ENCODE data around the gene CUL7. TPM values are rescaled to one million over a fixed set of nuclear protein-coding genes. Genes with fewer than 3 reads are reported as not detected.

The CUL7 gene
- total and polyA plus RNA-seq, 10 of the 15 experiments (the other 5 are each of a cell fraction or from before 2014, with no cell fraction given): 0.66 to 18.4 (median 10.9) TPM

DNA sequence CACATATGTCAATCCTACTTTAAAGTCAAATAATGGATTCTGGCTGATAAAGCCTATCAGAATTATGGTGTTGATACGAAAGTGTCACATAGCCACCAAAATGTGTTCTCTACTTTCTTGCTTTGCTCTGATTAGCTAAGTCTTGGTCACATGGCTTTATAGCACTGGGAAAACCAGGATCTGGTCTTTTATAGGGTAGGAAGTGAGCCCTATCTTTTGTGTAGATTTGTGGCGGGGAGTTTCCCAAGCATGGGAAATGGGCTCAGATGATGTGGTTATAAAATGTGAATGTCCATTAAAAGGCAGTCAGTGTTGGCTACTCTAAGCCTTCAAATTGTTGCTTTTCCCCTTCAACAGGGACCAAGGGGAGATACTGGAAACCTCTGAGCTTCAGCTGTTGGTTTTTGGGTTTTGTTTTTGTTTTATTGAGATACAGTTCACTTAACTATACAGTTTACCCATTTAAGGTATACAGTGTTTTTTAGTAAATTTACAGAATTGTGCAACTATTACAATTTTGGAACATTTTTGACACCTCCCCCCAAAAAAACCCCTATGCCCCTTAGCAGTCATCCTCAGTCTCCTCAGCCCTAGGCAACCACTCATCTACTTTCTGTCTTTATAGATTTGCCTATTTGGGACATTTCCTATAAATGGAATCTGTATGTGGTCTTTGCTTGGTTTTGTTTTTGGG is 20.0 kb downstream of the CUL7 start:
- ATAC-seq: no peak
- ChIA-PET POLR2A (interaction anchor here (1.4 kb wide), 1 partner anchor 213 kb away, joined by 3 read pairs; no protein-coding TSS in a partner anchor), SMC1A (ENCODE audit: uncharacterized antibody, unreplicated experiment) (interaction anchor here (0.8 kb wide), 1 partner anchor 10 kb away, joined by 3 read pairs; no protein-coding TSS in a partner anchor), CTCF (no interaction called here), RAD21 (ENCODE audit: unreplicated experiment) (no interaction called here)
- intact Hi-C loops (cut with micrococcal nuclease; ENCODE audit: unreplicated experiment): no loop called here
- TSS peak; percentile 57 for BruUV-seq (replicated peaks)
- WGBS (ENCODE audit: insufficient coverage, insufficient replicate concordance, low lambda C conversion rate, missing lambda C conversion rate): 97% methylated on average over 2 of the region's 2 CpGs
- FAIRE-seq: no peak
- H3K4me3 ChIP-seq: no peak overlapping the region
- H3K4me1 ChIP-seq (ENCODE audit: control insufficient read depth, insufficient read depth, low read length): no peaks in the 10 kb centered on the region
- no peak overlapping the region for H2AFZ ChIP-seq (ENCODE audit: control insufficient read depth, low read depth, low read length)
- no peak for DNase-seq (ENCODE audit: low read depth, low spot score)
- in situ Hi-C loops (cut with MboI): no loop called here
- H3K27me3 ChIP-seq (replicated peaks in 1 of 2; ENCODE audit: control insufficient read depth in 2 of 2, insufficient read depth in 2 of 2, low read length in 1 of 2): no peaks in the 10 kb centered on the region
- H3K36me3 ChIP-seq (ENCODE audit: control insufficient read depth in 2 of 2, insufficient read depth in 2 of 2, low read length in 1 of 2): peaks cover 15 to 23% of the 10 kb centered on the region in 2 experiments
- no peaks in the 10 kb centered on the region for H4K20me1 ChIP-seq (ENCODE audit: control insufficient read depth, insufficient read depth)
- no peaks in the 10 kb centered on the region for H3K79me2 ChIP-seq (ENCODE audit: control insufficient read depth, insufficient read depth, low read length)
- H3K4me2 ChIP-seq (ENCODE audit: control insufficient read depth, insufficient read depth): no peak overlapping the region
- H3K9me3 ChIP-seq (replicated peaks; ENCODE audit: control insufficient read depth, insufficient read depth, low read length): no peaks in the 10 kb centered on the region
- no peak overlapping the region for H3K27ac ChIP-seq (ENCODE audit: control insufficient read depth, insufficient read depth)
- no peak for TF ChIP-seq CBX3 (IDR thresholded peaks at IDR 0.05; ENCODE audit: borderline replicate concordance, low read depth)
- no peak for TF ChIP-seq IKZF2 (IDR thresholded peaks at IDR 0.05)
- TF ChIP-seq, protein P1, sequence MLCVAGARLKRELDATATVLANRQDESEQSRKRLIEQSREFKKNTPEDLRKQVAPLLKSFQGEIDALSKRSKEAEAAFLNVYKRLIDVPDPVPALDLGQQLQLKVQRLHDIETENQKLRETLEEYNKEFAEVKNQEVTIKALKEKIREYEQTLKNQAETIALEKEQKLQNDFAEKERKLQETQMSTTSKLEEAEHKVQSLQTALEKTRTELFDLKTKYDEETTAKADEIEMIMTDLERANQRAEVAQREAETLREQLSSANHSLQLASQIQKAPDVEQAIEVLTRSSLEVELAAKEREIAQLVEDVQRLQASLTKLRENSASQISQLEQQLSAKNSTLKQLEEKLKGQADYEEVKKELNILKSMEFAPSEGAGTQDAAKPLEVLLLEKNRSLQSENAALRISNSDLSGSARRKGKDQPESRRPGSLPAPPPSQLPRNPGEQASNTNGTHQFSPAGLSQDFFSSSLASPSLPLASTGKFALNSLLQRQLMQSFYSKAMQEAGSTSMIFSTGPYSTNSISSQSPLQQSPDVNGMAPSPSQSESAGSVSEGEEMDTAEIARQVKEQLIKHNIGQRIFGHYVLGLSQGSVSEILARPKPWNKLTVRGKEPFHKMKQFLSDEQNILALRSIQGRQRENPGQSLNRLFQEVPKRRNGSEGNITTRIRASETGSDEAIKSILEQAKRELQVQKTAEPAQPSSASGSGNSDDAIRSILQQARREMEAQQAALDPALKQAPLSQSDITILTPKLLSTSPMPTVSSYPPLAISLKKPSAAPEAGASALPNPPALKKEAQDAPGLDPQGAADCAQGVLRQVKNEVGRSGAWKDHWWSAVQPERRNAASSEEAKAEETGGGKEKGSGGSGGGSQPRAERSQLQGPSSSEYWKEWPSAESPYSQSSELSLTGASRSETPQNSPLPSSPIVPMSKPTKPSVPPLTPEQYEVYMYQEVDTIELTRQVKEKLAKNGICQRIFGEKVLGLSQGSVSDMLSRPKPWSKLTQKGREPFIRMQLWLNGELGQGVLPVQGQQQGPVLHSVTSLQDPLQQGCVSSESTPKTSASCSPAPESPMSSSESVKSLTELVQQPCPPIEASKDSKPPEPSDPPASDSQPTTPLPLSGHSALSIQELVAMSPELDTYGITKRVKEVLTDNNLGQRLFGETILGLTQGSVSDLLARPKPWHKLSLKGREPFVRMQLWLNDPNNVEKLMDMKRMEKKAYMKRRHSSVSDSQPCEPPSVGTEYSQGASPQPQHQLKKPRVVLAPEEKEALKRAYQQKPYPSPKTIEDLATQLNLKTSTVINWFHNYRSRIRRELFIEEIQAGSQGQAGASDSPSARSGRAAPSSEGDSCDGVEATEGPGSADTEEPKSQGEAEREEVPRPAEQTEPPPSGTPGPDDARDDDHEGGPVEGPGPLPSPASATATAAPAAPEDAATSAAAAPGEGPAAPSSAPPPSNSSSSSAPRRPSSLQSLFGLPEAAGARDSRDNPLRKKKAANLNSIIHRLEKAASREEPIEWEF (IDR thresholded peaks at IDR 0.05; ENCODE audit: insufficient replicate concordance, low read depth, low read length): no peak
- TF ChIP-seq JUND (IDR thresholded peaks at IDR 0.05; ENCODE audit: low read depth, low read length): no peak
- TF ChIP-seq SRF (IDR thresholded peaks at IDR 0.05; ENCODE audit: low read depth in 2 of 2, low read length in 2 of 2): no peak
- no peak for TF ChIP-seq SMAD5 (IDR thresholded peaks at IDR 0.05; ENCODE audit: low read depth)
- no peak for TF ChIP-seq NR2C1 (IDR thresholded peaks at IDR 0.05)
- no peak for TF ChIP-seq IRF4 (IDR thresholded peaks at IDR 0.05; ENCODE audit: low read depth, low read length)
- TF ChIP-seq STAT1 (conservative IDR thresholded peaks at IDR 0.05): no peak
- no peak for TF ChIP-seq RAD21 (IDR thresholded peaks at IDR 0.05; ENCODE audit: insufficient read depth, low read depth, low read length)
- H3K9ac ChIP-seq (ENCODE audit: control insufficient read depth, insufficient read depth, low read length): no peak overlapping the region

All from GM12878 (cell line).